Stimulated activated CD4-positive, alpha-beta T cell treated with anti-CD3 and anti-CD28 coated beads, TNF-alpha, amount 100 ng/mL, for 24 hours (primary cell): ENCODE data around the gene ATP6V1G1.
"Not testable (repeated sequence)": the region's sequence is repeated elsewhere in the genome, so short reads cannot be mapped to it uniquely, and the experiment has no call there.

Experiments used
- DNase-seq, 3 experiments: peaks; one replicate each; pipeline ENCODE4 v3.0.0-alpha.2; 2020; ENCODE audit warnings: low read depth in 3 of 3

The ATP6V1G1 gene

DNA sequence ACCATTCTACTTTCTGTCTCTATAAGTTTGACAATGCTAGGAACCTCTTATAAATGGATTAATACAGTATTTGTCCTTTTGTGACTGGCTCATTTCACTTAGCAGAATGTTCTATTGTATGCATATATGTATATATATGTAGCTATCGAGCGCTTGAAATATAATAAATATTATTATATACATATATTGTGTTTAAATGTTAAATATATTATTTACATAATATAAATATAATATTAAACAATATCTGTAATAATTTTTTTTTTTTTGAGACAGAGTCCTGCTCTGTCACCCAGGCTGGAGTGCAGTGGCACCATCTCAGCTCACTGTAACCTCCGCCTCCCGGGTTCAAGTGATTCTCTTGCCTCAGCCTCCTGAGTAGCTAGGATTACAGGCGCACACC, 9.4 kb upstream of the ATP6V1G1 start:
- DNase-seq, result not testable (repeated sequence)

DNA sequence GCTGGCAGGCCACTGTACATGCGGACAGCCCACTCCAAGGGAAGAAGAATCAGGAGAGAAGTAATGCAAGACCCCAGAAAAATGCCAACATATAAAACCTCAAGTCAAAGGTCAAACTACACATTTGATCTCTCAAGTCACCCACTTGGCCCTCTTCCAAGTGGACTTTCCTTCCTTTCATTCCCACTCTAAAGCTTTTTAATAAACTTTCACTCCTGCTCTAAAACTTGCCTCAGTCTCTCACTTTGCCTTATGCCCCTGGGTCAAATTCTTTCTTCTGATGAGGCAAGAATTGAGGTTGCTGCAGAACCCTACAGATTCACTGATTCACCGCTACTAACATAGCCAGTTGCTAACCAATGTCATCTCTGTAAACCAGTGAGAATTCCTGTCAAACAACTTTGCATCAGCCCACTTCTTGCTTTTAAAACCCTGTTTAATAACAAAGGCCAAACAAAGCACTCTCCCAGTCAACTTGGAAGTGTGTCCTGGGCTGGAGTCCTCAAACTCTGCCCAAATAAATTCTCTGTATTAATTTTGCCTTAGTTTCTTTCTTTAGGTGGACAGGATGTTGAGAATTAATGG, 6.9 kb upstream of the ATP6V1G1 start:
- DNase-seq, result no peak

DNA sequence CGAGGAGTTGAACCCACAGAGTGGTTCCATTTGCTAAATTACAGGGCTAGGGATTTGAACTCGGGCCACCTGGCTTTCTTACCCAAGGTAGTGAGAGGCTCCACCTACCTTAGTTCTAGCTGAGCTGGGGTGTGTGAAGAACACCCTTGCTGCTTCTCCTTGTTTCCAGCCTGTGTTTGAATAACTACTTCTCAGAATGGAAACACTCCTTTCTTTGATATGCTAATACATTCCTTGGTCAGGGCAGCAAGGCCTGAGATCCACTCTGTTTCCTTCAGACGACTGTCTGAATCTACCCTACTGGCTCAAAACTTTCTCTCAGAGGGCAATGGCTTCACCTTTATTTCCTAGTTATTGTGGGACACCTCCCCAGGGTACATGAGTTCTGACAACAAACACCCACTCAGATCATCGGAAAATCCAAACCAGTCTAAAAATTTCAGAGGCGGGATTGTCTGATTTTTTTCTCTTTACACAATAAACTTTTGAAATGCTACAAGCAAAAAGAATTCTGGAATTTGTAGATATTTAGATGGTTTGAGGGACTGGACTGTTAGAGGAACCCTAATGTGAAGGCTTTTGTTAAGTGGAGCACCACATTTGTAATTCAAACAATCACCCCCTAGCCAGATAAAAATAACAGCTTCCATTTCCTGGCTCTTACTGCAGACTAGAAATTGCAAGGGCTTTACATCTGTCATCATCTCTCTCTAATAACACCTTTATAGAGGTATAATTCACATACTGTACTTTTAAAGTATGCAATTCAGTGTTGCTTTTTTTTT, 4.0 kb upstream of the ATP6V1G1 start:
- no peak for DNase-seq

DNA sequence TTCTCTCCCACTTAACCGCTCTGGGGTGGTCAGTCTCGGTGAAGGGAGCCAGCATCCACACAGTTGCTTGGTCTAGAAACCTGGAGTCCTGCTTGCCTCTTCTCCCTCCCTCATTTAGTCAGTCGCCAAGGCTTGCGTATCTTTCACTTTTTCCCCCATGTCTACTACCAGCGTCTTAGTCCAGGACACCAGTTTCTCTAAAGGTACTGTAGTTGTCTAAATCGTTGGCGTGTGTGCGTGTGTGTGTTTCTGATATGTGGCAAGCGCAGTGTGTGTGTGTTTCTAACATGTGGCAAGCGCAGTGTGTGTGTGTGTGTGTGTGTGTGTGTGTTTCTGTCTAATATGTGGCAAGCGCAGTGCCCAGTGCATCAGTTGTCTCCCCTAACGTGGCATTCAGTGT, 641 bp downstream of the ATP6V1G1 start:
- DNase-seq, result no peak

DNA sequence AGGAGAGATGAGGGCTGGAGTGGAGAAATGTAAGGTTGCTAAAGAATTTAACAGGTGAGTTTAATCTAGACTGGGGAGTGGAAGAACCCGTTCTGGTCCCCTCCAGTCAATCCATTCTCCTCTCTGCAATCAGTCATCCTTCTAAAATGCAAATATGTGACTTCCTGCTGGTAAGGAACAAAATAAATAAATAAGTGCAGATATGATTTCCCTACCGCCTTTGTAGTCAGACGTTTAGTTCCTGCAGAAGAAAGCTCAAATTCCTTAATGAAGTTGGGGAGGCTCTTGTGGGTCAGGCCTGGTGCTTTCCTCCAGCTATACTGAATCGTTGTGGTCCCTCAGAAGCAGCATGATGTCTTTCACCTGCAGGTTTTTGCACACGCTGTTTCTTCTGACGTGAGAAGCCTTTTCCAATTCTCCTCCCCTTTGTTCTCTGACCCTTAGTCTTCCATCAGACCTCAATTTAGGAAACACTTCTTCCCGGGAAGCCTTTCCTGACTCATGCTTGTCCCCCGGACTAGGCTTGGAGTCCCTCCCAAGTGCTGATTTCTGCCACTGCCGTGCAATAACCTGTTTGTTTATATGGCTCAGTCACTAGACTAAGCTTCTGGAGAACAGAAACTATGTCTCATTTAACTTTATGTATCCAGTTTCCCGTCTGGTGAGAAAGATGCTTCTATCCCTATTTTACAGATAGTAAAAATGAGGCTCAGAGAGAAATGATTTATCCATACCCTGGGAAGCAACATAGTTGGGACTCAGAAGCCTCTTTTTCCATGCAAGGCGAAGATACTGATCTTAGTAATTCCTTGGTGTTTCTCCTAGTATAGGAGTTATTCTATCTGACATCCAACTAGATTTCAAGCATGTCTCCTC, 1.3 kb downstream of the ATP6V1G1 start:
- no peak for DNase-seq

DNA sequence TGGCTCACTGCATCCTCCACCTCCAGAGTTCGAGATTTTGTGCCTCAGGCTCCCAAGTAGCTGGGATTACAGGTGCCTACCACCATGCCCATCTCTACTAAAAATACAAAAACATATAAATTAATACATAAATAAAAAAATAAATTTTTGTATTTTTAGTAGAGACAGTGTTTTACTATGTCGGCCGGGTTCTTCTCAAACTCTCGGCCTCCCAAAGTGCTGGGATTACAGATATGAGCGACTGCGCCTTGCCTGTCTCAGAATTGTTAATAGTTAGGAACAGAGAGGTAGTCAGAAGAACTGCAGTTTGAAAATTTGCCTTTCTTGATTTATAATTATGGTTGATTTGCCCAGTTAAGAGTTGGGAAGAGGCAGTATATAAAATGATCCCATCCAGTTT, 2.8 kb downstream of the ATP6V1G1 start:
- DNase-seq, result no peak

DNA sequence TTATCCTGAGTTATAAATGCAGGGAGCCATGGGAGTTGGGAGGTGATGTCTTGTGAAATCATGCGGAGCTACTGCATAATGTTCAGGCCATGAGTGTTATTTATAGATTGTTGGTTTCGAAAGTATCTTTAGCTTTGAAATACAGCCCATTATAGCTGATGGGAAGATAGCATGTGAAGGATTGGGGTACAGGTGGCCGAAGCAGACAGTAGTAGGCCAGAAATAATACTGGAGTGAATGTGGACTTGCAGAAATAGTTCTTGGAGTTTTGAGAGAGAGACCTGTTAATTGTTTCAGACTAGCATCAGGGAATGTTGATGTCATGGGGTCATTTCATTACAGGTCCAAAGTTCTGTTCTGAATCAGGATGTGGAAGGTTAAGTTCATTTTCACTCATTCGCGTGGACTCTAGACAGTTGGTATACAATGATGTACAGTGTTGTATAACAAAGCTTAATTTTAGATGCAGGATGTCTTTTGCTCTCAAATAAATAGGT, 3.8 kb downstream of the ATP6V1G1 start:
- no peak for DNase-seq

DNA sequence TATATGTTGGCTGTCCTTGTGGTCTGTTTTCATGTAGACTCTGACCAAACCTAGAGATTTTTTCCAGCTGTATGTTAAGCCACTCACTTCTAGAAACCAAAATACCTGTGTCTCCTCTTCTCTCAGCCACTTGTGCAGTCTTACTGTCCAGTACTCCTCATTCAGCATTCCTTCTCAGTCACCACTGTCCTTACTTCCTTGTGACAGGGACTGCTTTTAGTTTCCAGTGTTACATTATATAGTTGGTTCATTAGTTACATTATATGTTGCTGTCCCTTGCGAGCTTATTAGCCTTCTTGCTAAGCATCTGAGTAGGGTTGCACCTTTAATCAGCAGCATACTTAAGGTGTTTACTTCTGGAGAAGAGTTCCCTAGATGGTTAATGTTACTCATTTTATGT, 4.3 kb downstream of the ATP6V1G1 start:
- no peak for DNase-seq

DNA sequence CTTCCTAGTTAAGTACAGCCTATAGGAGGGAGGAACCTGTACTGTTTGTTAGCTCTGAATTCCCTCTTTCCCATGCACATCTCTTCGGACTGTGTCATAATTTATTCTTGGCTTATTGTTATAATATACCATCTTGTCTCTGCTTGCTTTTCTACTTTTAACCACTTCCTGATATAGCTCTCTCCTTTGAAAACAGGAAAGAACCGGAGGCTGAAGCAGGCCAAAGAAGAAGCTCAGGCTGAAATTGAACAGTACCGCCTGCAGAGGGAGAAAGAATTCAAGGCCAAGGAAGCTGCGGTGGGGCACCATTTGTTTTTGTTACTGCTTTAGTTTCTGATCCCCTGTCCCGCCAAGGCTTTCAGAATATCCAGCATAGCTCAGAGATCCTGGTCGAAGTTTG, 4.8 kb downstream of the ATP6V1G1 start:
- DNase-seq, result peak in 1 of 3 experiments; percentile 28

DNA sequence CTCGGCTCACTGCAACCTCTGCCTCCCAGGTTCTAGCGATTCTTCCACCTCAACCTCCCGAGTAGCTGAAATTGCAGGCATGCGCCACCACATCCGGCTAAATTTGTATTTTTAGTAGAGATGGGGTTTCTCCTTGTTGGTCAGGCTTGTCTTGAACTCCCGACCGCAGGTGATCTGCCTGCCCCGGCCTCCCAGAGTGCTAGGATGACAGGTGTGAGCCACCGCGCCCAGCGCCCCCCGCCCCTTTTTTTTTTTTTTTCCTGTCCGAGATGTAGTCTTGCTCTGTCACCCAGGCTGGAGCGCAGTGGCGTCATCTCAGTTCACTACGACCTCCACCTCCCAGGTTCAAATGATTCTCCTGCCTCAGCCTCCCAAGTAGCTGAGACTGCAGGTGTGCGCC, 6.6 kb downstream of the ATP6V1G1 start:
- DNase-seq, result no peak

DNA sequence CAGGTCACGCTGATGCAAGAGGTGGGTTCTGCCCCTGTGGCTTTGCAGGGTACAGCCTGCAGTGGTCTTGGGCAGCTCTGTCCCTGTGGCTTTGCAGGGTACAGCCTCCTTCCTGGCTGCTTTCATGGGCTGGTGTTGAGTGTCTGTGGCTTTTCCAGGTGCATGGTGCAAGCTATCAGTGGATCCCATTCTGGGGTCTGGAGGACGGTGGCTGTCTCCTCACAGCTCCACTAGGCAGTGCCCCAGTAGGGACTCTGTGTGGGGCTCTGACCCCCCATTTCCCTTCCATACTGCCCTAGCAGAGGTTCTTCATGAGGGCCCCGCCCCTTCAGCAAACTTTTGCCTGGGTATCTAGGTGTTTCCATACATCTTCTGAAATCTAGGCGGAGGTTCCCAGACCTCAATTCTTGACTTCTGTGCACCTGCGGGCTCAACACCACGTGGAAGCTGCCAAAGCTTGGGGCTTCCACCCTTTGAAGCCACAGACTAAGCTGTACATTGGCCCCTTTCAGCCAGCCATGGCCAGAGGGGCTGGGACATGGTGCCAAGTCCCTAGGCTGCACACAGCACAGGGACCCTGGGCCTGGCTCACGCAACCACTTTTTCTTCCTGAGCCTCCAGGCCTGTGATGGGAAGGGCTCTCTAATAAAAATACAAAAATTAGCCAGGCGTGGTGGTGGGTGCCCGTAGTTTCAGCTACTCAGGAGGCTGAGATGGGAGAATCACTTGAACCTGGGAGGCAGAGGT, 13.1 kb downstream of the ATP6V1G1 start:
- DNase-seq, result not testable (repeated sequence)

DNA sequence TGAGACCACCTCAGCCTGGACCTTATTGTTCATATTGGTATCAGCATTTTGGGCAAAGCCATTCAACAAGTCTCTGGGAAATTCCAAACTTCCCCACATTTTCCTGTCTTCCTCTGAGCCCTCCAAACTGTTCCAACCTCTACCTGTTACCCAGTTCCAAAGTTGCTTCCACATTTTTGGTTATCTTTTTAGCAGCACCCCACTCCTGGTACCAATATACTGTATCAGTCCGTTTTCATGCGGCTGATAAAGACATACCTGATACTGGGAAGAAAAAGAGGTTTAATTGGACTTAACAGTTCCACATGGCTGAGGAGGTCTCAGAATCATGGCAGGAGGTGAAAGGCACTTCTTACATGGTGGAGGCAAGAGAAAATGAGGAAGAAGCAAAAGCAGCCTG, 14.2 kb downstream of the ATP6V1G1 start:
- not testable (repeated sequence) for DNase-seq

DNA sequence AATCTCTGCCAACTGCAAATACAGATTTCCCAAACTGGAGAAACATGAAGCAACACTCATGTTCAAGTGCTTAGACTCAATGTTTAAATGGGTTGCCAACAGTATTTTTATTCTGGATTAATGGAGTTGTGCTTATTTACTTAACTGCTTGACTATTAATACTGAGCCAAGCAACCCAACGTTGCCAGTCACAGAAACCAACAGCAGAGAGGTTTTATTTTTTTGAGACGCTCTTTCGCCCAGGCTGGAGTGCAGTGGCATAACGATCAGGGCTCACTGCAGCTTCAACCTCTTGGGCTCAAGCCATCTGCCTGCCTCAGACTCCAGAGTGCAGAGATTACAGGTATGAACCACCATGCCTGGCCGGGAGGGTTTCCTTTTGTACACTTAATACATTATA, 15.1 kb downstream of the ATP6V1G1 start:
- no peak for DNase-seq

DNA sequence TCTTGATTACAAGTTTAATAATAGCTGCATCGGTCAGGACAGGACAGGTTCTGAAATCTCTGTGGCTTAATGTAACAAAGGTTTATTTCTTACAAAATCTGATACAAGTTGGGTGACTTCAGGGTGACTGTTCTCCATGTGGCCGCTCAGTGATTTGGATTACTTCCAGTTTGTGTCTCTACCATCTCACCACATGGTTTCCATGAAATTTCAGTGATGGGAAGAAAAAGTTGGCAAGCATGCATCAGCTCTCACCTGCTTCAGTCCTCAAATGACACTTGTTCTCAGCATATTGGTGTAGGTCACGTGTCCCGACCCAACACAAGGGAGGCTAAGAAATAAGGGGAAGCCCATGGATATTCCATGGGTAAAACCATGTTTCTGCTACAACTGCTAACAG, 15.7 kb downstream of the ATP6V1G1 start:
- no peak for DNase-seq

DNA sequence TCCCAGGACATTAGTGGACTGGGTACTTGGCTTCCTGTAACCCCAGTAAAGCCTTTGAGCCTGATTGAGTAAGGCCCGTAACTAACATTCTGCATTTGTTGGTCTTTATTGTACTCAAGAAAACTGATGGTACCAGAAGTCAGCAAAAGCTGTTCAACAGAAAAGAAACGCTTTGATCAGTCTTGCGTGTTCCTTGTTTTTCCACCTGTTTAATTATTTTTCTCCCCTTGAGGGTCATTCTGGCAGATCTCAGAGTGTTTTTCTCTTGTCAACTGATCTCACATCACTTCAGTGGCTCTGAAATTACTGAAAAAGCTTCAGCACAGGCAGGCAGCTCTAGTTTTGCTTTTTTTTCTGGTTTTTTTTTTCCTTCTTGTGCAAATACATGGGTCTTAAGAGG, 17.4 kb downstream of the ATP6V1G1 start:
- DNase-seq, result no peak

DNA sequence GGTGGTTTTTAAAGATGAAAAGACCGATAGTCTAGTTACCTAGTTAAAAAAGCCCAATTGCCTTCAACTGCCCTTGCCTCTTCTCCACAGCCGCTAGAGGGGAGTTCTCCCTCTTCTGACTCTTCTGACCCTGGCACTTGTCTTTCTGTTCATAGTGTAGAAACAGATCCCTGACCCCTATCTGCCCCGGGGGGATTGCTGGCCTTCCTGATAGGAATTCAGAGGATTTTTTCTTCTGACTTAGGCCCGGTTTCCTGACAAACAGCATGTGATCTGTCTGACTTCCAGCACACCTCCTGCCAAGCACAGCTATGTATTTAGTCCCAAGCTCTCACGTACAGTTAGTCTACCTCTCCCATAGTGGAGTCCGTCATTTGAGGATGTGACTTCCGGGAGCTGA, 18.5 kb downstream of the ATP6V1G1 start:
- DNase-seq, result no peak

DNA sequence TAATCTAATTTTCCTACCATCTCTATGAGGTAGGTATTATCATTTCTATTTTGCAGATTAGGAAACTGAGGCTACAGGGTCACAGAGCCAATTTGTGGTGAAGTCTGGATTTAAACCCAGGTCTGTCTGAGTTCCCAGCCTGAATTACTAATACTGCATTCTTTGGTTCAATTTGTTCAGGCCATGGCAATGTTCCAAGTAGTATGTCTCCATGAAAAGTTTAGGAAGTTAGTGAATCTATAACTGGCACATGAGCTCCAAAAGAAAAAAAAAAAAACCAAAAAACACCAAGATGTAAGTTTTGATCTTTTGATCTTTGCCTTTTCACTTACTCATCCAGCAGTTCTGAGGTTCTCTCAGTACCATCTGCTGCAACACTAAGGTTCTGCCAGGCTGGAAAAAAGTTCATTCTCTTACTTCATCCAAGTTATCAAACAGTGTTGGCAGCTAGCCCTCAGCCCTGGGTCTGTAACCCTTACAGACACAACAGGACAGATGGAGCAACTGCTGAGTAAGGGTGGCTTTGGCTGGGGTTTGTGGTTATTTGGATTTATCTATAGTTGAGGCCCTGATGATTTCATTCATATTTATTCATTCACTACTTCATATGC, 19.1 kb downstream of the ATP6V1G1 start:
- no peak for DNase-seq

DNA sequence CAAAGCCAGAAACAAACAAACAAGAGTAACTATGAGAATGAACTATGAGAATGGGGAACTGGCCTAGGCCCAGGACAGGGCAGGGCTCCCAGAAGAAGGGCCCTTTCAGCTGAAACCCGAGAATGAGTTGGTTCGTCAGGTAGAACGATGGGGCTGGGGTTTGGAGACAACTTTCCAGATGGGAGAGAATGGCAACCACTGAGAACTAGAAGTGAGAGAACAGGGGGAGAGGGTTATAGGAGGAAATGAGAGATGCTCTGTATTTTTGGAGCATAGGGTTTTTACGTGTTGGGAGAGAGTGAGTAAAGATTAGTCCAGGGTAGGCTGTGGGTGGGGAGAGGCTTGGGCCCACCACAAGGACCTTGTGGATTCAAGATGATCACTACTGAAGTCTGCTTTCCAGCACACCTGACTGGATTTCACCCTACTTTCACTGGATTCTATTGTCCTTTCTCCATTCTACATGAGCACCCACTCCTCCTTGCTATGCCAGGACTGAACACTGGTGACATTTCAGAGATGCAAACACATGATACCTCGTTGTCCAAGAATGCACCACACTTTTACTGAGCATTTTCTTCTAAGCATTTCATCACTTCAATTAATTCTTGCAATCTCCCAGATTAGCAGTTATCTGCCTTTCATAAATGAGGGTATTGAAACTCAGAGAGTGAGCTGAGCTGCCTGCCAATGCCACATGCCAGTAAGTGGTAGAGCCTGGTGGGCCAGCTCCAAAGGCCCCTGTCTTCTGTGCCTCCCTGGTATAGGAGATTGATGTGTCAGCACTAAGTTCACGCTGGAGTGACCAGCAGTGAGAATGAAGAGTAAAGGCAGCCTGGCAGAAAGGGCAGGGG, 20.3 kb downstream of the ATP6V1G1 start:
- no peak for DNase-seq

DNA sequence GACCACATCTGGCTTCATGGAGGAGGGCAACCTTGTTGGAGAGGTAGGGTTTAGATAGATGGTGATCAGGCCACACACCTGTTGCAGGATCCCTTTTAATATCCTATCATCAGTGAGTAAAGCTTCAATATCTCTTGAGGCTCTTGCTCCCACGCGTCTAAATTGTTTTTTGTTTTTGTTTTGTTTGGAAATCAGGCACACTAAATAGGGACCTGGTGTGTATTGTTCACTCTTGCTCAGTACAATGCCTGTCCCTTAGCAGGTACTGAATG, 20.9 kb downstream of the ATP6V1G1 start:
- no peak for DNase-seq

DNA sequence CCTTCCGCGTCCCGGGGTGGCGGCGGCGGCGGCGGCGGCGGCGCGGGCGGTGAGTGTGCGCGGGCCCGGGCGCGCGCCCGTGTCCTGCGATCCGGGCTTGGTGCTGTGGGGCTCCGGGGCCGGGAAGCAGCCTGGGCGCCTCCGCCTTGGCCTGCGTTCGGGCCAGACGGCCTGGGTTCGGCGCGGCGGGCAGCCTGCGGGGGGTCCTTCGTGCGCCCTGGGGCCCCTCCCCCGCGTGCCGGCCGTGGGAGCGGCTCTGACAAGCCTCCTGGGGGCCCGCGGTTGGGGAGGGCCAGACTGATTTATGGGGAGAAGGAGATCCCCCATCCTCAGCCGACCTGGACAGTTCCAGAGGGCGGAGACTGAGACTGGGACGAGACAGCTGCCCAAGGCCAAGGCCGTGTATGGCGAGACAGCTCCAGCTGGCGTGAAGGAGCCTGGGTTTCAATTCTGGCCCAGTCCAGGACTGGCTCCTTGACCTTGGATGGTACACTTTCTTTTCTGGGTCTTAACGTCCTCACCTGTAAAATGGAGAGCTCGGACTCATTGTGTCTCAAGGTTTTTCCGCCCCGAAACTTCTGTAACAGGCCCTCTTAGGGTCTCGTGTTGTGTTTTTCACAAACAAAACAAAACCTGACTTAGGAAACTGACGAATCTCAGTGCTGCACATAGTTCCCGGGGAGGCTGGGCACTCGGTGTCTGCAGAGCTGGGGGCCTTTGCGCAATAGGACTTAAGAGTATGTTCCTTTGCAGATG, 24.1 kb downstream of the ATP6V1G1 start:
- DNase-seq, result peak in 2 of 3 experiments; percentile 11 to 46
